ENCODE data around the gene NCKAP1. TPM values are rescaled to one million over a fixed set of nuclear protein-coding genes. Genes with fewer than 3 reads are reported as not detected.
"Not testable (repeated sequence)": the region's sequence is repeated elsewhere in the genome, so short reads cannot be mapped to it uniquely, and the experiment has no call there.

Gene NCKAP1
- total RNA-seq, 1 donor from 2014 or later = 123 TPM

DNA sequence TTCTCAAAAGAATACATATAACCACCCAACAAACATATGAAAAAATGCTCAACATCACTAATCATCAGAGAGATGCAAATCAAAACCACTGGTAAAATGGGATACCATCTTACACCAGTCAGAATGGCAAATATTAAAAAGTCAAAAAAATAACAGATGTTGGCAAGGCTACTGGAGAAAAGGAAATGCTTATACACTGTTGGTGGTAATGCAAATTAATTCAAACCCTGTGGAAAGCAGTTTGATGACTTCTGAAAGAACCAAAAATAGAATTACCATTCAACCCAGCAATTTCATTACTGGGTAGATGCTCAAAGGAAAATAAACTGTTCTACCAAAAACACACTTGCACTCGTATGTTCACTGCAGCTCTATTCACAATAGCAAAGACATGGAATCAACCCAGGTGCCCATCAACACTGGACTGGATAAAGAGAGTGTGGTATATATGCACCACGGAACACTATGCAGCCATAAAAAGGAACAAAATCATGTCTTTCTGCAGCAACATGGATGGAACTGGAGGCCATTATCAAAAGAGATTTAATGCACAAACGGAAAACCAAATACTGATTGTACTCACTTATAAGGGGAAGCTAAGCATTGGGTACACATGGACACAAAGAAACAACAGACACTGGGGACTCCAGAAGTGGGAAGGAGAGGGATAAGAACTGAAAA lies 38.8 kb downstream of the NCKAP1 start:
- no peak for DNase-seq

GRCh38 chr2:182994228-182994912 lies 43.9 kb downstream of the NCKAP1 start:
- no peak for DNase-seq

DNA sequence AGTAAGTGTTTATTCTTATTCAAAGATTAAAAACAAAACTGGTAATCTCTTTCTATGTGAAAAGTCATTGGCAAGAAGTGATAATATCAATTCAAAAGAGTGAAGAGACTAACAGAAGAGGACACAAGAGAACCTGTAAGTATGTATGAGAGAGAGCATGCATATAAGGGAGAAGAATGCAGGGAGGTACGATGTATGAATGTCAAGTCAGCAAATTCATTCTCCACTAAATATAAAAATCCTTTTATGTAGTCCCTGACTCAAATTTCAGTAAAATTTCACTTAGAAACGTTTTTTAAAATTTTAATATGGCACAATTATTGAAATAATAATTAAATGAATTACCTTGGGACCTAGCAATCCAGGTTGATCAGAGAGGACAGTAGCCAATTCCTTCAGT lies 55.3 kb downstream of the NCKAP1 start:
- no peak for DNase-seq

GRCh38 chr2:182981475-182981874 lies 56.8 kb downstream of the NCKAP1 start:
- not testable (repeated sequence) for DNase-seq

DNA sequence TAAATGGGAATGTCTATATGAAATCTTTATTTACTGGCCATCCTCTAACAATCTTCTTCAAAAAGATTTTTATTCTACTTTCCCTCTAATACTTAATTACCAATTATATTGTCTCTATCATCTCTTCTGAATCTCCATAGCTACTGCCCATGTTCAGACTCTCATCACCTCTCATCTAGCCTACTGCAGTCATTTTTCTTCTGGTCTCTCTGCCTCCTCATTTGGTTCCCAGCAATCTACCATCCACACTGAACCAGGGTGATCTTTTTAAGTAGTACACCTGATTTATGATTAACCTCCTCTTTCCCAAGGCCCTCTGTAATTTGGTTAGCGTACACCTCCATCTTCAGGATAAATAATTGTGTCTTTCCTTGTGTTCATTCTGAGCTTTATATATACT lies 57.6 kb downstream of the NCKAP1 start:
- DNase-seq = no peak

DNA sequence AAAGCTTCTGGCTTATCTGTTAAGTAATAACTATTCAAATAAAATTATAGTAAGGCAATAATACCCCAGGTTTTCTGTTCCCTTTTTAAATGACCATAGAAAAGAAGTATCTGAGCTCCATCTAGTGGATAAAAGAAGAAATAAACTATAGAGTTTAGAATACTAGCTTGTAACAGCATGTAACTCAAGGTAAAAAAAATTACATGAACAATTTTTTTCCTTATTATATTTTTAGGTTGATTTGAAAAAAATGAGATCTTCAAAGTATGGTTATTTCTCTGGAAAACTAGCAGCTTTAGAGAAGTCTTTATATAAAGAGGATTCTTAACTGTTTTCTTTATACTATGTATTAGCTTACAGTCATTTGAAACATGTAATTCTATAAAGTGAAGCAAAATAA lies 58.1 kb downstream of the NCKAP1 start:
- DNase-seq = no peak

DNA sequence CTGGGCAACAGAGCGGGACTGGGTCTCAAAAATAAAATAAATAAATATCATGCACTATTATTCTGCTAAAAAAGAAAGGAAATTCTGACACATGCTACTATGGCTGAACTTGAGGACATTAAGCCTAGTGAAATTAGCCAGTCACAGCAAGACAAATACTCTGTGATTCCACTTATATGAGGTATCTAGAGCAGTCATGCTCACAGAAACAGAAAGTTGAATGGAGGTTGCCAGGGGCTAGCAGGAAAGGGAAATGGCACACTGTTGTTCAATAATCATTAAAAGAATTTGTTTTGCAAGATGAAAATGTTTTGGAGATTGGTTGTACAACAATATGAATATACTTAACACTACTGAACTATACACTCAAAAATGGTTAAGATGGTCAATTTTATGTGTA lies 60.8 kb downstream of the NCKAP1 start:
- no peak for DNase-seq

DNA sequence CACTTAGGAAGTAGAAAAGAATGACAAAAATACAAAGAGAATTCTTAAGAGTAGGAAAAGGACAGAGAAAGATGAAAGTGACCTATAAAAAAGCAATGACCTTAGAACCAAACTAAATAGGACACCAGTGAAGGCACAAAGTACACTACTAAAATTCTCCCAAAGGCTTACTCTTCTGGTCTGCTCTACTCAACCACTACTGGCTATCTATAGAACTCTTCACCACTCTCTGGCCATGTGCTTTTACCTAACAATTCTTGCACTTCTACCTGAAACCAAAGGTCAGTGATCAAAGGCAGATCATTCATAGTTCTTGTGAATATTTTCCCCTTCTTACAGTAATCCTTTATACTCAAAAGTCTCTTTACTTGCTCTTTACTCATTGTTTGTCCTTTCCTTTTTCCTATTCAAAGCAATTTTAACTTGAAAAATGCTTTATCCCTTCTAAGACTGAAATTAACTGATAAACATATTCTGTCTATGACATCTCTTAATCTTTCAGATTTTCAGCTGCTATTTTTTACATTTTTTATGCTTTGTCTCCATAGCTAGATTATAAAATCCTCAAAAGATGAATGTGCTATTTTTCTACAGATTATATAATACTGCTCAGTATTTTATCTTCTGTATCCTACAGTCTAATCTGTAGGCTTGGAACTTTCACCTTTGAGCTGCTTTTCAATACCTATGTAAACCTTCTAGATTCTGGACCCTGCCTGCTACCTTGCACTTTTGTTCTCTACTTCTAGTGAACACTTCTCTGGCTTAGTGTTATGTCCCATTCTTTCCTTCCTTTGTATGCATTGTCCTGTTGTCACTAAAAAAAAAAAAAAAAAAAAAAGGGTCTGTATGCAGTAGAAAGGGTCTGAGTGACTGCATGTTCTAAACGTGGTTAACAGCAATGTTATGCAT lies 64.6 kb downstream of the NCKAP1 start:
- no peak for DNase-seq

DNA sequence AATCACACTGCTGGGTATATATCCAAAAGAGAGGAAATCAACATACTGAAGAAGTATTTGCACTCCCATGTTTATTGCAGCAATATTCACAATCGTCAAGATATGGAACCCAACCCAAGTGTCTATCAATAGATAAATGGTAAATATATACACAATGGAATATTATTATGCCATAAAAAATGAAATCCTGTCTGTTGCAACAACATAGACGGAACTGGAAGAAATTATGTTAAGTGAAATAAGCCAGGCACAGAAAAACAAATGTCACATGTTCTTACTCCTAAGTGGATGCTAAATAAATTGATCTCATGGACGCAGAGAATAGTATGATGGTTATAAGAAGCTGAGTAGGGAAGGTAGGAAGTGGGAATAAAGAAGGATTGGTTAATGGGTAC lies 65.7 kb downstream of the NCKAP1 start:
- no peak for DNase-seq

DNA sequence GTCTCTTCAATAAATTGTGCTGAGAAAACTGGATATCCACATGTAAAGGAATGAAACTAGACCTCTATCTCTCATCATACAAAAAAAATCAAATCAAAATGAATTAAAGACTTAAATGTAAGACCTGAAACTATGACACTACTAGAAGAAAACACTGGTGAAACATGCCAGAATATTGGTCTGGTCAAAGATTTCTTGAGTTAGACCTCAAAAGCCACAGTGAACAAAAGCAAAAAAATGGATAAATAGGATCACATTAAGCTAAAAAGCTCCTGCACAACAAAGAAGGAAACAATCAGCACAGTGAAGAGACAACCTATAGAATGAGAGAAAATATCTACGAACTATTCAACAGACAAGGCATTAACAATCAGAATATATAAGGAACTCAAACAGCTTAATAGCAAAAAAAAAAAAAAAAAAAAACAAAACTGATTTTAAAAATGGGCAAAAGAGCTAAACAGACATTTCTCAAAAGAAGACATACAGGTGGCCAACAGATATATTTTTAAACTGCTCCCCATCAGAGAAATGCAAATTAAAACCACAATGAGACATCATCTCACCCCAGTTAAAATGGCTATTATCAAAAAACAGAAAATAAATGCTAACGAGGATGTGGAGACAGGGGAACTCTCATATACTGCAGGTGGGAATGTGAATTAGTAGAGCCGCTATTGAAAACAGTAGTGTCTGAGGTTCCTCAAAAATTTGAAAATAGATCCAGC lies 66.3 kb downstream of the NCKAP1 start:
- DNase-seq = no peak

DNA sequence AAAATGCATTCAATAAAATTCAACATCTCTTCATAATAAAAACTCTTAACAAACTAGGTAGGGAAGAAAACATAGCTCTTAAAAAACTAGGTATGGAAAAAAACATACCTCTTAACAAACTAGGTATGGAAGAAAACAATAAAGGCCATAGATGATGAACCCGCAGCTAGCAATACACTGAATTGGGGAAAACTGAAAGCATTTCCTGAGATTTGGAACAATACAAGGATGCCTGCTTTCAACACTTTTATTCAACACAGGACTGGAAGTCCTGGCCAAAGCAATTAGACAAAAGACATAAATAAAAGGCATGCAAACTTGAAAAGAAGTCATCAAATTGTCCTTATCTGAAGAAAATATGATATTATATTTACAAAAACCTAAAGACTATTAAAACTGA lies 67.8 kb downstream of the NCKAP1 start:
- DNase-seq = no peak

DNA sequence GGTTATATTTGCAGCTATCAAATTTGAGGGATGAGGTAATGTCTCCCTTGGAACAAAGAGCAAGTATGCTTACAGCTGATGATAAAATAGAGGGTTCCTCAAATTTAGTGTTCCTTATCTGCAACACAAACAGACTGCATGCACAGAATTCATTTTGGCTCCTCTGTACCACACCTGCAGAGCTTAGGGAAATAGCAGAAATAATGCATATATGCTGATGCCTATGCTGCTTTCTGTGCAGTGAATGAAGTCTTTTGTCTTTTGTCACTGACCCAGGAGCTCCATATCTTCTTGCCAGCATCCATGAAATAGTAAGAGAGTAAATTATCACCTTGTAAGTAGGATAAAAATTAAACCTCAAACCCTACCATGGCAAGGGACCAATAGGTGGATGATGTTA lies 69.8 kb downstream of the NCKAP1 start:
- no peak for DNase-seq

DNA sequence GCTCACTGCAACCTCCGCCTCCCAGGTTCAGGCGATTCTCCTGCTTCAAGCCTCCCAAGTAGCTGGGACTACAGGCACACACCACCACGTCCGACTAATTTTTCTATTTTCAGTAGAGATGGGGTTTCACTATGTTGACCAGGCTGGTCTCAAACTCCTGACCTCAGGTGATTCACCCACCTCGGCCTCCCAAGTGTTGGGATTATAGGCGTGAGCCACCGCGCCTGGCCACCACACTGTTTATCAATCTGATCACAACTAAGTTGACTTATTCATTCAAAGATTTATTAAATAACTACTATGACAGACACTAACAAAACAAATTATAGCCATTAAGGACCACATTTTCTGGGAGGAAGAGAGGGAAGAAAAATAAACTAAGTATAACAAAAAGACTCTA lies 71.9 kb downstream of the NCKAP1 start:
- not testable (repeated sequence) for DNase-seq

- DNase-seq = no peak
Measured at GRCh38 chr2:182962641-182963040, 75.6 kb downstream of the NCKAP1 start.

DNA sequence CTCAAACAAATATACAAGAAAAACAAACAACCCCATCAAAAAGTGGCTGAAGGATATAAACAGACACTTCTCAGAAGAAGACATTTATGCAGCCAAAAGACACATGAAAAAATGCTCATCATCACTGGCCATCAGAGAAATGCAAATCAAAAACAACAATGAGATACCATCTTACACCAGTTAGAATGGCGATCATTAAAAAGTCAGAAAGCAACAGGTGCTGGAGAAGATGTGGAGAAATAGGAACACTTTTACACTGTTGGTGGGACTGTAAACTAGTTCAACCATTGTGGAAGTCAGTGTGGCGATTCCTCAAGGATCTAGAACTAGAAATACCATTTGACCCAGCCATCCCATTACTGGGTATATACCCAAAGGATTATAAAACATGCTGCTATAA lies 77.4 kb downstream of the NCKAP1 start:
- not testable (repeated sequence) for DNase-seq

DNA sequence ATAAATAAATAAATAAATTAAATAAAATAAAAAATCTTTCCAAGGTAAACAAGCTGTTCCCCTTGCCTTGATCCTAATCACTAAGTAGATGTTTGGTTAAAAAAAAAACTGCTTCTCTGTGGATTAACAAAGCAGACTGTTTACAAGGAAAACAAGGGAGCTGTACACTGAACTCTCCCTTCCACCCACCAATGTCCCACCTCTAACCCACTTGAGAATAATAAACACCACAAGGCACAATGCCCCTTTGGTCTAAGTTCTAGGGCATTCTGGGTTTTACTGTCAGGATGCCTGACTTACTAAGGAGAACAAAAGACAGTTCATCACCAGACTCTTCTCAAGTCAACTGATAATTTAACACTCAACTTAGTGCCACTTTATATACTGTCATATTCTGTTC lies 83.5 kb downstream of the NCKAP1 start:
- no peak for DNase-seq

- DNase-seq = no peak
Measured at GRCh38 chr2:182952741-182953450, 85.4 kb downstream of the NCKAP1 start.

DNA sequence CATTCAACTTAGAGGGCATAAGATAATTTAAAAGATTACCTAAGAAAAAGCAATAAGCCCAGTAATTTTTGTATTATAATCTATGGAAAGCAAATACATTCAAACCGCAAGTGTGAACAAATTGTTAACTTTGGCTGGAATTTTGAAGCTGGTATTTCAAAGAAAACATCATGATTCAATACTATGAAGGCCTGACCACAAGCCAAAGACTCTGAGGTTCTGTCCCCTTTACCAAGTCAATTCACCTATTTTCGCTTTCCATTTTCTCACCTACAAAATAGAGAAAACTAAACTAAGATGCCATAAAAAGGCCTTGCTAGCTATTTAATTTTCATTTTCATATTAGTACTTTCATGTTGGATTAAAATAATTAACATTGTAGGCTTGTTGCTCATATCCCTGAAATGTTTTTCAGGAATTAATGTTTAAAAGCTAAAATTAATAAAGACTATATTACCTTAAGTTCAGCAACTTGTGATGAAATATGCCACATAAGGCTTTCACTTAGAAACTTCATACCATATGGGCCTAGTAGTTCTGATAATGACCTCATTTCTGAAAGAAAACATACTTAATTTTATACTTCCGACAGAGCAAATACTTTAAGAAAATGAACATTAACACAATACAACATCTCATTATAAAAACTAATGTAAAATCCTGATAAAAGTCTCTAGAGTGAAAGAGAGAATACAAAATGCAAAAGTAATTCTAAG lies 86.2 kb downstream of the NCKAP1 start:
- DNase-seq = no peak

DNA sequence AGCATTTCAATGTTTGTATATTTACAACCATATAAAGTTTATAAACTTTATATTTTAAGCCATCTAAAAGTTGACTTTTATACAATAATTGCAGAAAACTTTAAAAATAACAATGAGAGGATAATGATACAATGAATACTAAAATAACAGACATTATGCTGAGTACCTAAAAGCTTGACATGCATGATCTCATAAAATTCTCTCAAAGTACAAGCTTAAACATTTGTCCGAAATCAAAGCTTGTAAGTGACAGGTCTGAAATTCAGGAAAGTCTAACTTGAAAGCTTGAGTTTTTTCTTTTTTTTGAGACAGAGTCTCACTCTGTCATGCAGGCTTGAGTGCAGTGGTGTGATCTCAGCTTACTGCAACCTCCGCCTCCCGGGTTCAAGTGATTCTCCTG lies 87.7 kb downstream of the NCKAP1 start:
- DNase-seq = no peak

DNA sequence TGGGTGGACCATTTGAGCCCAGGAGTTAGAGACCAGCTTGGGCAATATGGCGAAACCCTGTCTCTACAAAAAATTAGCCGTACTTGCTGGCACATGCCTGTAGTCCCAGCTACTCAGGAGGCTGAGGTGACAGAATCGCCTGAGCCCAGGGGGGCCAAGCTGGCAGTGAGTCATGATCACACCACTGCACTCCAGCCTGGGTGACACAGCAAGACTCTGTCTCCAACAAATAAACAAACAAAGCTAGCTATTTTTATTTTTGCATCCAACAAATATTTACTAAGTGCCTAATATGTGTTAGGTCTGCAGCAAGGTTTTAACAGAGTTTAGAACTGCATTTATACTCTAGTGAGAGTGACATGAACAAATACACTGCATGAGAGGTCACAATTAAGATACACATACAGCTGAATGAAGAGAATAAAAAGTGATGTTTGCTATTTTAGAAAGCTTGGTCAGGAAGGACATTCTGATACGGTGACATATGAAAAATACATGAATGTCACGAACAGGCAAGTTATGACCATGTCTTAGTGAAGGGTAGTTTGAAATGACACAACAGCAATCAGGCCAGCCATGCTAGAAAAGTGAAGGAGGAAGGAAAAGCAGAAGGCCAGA lies 88.6 kb downstream of the NCKAP1 start:
- no peak for DNase-seq

- DNase-seq = no peak
Measured at GRCh38 chr2:182949052-182949451, 89.2 kb downstream of the NCKAP1 start.
